ENCODE measurements around the gene ZNF74. TPM values are rescaled to one million over a fixed set of nuclear protein-coding genes. Genes with fewer than 3 reads are reported as not detected.

ZNF74 gene
- total and polyA plus RNA-seq, 7 donors = 2.1 to 4.8 (median 4.0) TPM

- peak; percentile 86 to 92 for DNase-seq
- 10 to 15% (median 11%) methylated on average over 38 to 42 of the region's 42 CpGs for WGBS, 3 donors
- Histone ChIP-seq H3K27ac (no peak overlapping the region), H3K4me3 (peak overlapping the region; percentile 52), H3K4me1 (peaks cover 3% of the 10 kb centered on the region), H3K36me3 (ENCODE audit: insufficient read depth in 1 of 2, low read depth in 1 of 2) (no peaks in the 10 kb centered on the region), H3K27me3 (ENCODE audit: insufficient read depth in 3 of 3, low read length in 2 of 3) (no peaks in the 10 kb centered on the region), H3K9me3 (no peaks in the 10 kb centered on the region)
- intact Hi-C loops (cut with DNase I) = loop anchor here (2.0 to 10.0 kb wide), 4 partner anchors 39 to 279 kb away; no protein-coding TSS in a partner anchor
- TF ChIP-seq CTCF (IDR thresholded peaks at IDR 0.05) = peak; percentile 87
- ATAC-seq = peak; percentile 82 to 93 (median 85)
Observed at GRCh38 chr22:20418211-20418788, 24.3 kb downstream of the ZNF74 start.

GRCh38 chr22:20419664-20419951 lies 25.7 kb downstream of the ZNF74 start:
- ATAC-seq = no peak
- intact Hi-C loops (cut with DNase I) = loop anchor here (1.0 to 10.0 kb wide), 5 partner anchors 37 to 278 kb away; no protein-coding TSS in a partner anchor
- H3K4me1 ChIP-seq = peaks cover 13% of the 10 kb centered on the region
- no peak overlapping the region for H3K4me3 ChIP-seq
- H3K27me3 ChIP-seq (ENCODE audit: insufficient read depth in 3 of 3, low read length in 2 of 3) = no peaks in the 10 kb centered on the region
- H3K36me3 ChIP-seq (ENCODE audit: insufficient read depth in 1 of 2, low read depth in 1 of 2) = no peaks in the 10 kb centered on the region
- TF ChIP-seq CTCF (IDR thresholded peaks at IDR 0.05) = no peak
- DNase-seq = peak in 1 of 2 donors; percentile 3
- 85 to 98% (median 93%) methylated on average over 2 of the region's 2 CpGs for WGBS, 3 donors
- H3K27ac ChIP-seq = no peak overlapping the region
- H3K9me3 ChIP-seq = no peaks in the 10 kb centered on the region

GRCh38 chr22:20420157-20420842 lies 26.3 kb downstream of the ZNF74 start:
- no peaks in the 10 kb centered on the region for H3K27me3 ChIP-seq (ENCODE audit: insufficient read depth in 3 of 3, low read length in 2 of 3)
- intact Hi-C loops (cut with DNase I) = no loop called here
- no peak overlapping the region for H3K27ac ChIP-seq
- peaks cover 13% of the 10 kb centered on the region for H3K4me1 ChIP-seq
- no peaks in the 10 kb centered on the region for H3K9me3 ChIP-seq
- TF ChIP-seq CTCF (IDR thresholded peaks at IDR 0.05) = no peak
- H3K36me3 ChIP-seq (ENCODE audit: insufficient read depth in 1 of 2, low read depth in 1 of 2) = no peaks in the 10 kb centered on the region
- DNase-seq (peak in 1 of 2 donors; percentile 7), ATAC-seq (no peak)
- H3K4me3 ChIP-seq = no peak overlapping the region
- WGBS, 3 donors = 95 to 96% (median 96%) methylated on average over 11 of the region's 11 CpGs

GRCh38 chr22:20421507-20421874 lies 27.5 kb downstream of the ZNF74 start:
- no peaks in the 10 kb centered on the region for H3K27me3 ChIP-seq (ENCODE audit: insufficient read depth in 3 of 3, low read length in 2 of 3)
- ATAC-seq (no peak), DNase-seq (no peak)
- H3K4me3 ChIP-seq = no peak overlapping the region
- H3K4me1 ChIP-seq = peaks cover 13% of the 10 kb centered on the region
- H3K36me3 ChIP-seq (ENCODE audit: insufficient read depth in 1 of 2, low read depth in 1 of 2) = no peaks in the 10 kb centered on the region
- intact Hi-C loops (cut with DNase I) = no loop called here
- TF ChIP-seq CTCF (IDR thresholded peaks at IDR 0.05) = no peak
- 93 to 95% (median 93%) methylated on average over 7 of the region's 7 CpGs for WGBS, 3 donors
- no peaks in the 10 kb centered on the region for H3K9me3 ChIP-seq
- no peak overlapping the region for H3K27ac ChIP-seq

Measured in psoas muscle (tissue), 8 donors.